IPS DF 6.9 (cell line): ENCODE results near the gene SPP2.

Experiments used
- DNase-seq: peaks from one replicate; pipeline ENCODE4 v3.0.0-alpha.2; 2013; ENCODE audit warnings: low read depth, low spot score
- H3K27ac ChIP-seq: one replicate; pipeline ENCODE4 v1.5.1; 2013; ENCODE audit warnings: low read length, control low read depth
- H3K27me3 ChIP-seq: 2 replicates; pipeline ENCODE4 v1.6.1; 2013; ENCODE audit warnings: mild to moderate bottlenecking, low read length; ENCODE audit not compliant: control insufficient read depth, insufficient read depth
- H3K36me3 ChIP-seq: 2 replicates; pipeline ENCODE4 v1.6.1; 2013; ENCODE audit warnings: low read length; ENCODE audit not compliant: control insufficient read depth, insufficient read depth
- H3K4me1 ChIP-seq: 2 replicates; pipeline ENCODE4 v1.6.1; 2013; ENCODE audit warnings: low read length; ENCODE audit not compliant: control insufficient read depth, insufficient read depth
- H3K4me3 ChIP-seq: 2 replicates; pipeline ENCODE4 v1.5.1; 2013; ENCODE audit warnings: mild to moderate bottlenecking, low read length
- H3K9me3 ChIP-seq: 2 replicates; pipeline ENCODE4 v1.6.1; 2013; ENCODE audit warnings: low read length, inconsistent platforms; ENCODE audit not compliant: control insufficient read depth, insufficient read depth
- WGBS: extraction: QIAGEN DNeasy Blood & Tissue Kit; methylation state at CpG from one replicate; pipeline ENCODE4 v1.1.7; 2013; ENCODE audit warnings: mixed read lengths, missing lambda C conversion rate; ENCODE audit not compliant: insufficient read length, insufficient coverage; 5-methylcytosine and 5-hydroxymethylcytosine counted together

SPP2 gene

GRCh38 chr2:234050455-234051135, at the start of gene SPP2:
SPP2 (plus strand) TSS chr2:234050702; CDS start chr2:234050787, 85 bp downstream.
- no peaks in the 10 kb centered on the region for H3K27me3 ChIP-seq
- H3K4me3 ChIP-seq = no peak within 1 kb of the TSS
- DNase-seq = no peak
- H3K36me3 ChIP-seq = no peaks in the 10 kb centered on the region
- H3K27ac ChIP-seq = no peak within 1 kb of the TSS
- H3K4me1 ChIP-seq = no peaks in the 10 kb centered on the region
- WGBS = no CpG with 5 or more reads among the region's 9 CpGs
- no peaks in the 10 kb centered on the region for H3K9me3 ChIP-seq

GRCh38 chr2:234001380-234002160, 48.9 kb upstream of the SPP2 start:
- WGBS = no CpG with 5 or more reads among the region's 8 CpGs
- H3K27ac ChIP-seq = no peak overlapping the region
- H3K9me3 ChIP-seq = no peaks in the 10 kb centered on the region
- no peaks in the 10 kb centered on the region for H3K36me3 ChIP-seq
- no peaks in the 10 kb centered on the region for H3K4me1 ChIP-seq
- DNase-seq = no peak
- no peaks in the 10 kb centered on the region for H3K27me3 ChIP-seq
- H3K4me3 ChIP-seq = no peak overlapping the region

GRCh38 chr2:234002281-234002680, 48.2 kb upstream of the SPP2 start:
- no peak for DNase-seq
- H3K36me3 ChIP-seq = no peaks in the 10 kb centered on the region
- no peaks in the 10 kb centered on the region for H3K9me3 ChIP-seq
- no peak overlapping the region for H3K27ac ChIP-seq
- H3K27me3 ChIP-seq = no peaks in the 10 kb centered on the region
- no peak overlapping the region for H3K4me3 ChIP-seq
- H3K4me1 ChIP-seq = no peaks in the 10 kb centered on the region
- WGBS = no CpG with 5 or more reads among the region's 4 CpGs

- Histone ChIP-seq H3K27me3 (no peaks in the 10 kb centered on the region), H3K9me3 (no peaks in the 10 kb centered on the region), H3K27ac (no peak overlapping the region), H3K4me1 (no peaks in the 10 kb centered on the region), H3K4me3 (no peak overlapping the region), H3K36me3 (no peaks in the 10 kb centered on the region)
- no peak for DNase-seq
- no CpG with 5 or more reads among the region's 8 CpGs for whole genome bisulfite sequencing
Observed at GRCh38 chr2:234003972-234004617, 46.4 kb upstream of the SPP2 start.

- H3K4me3 ChIP-seq = no peak overlapping the region
- no CpG with 5 or more reads among the region's 2 CpGs for WGBS
- H3K9me3 ChIP-seq = no peaks in the 10 kb centered on the region
- H3K4me1 ChIP-seq = no peaks in the 10 kb centered on the region; the same call in 1 of the 2 replicates
- no peak overlapping the region for H3K27ac ChIP-seq
- no peaks in the 10 kb centered on the region for H3K36me3 ChIP-seq
- DNase-seq = no peak
- H3K27me3 ChIP-seq = no peaks in the 10 kb centered on the region
Observed at GRCh38 chr2:234005126-234005525, 45.4 kb upstream of the SPP2 start.

GRCh38 chr2:234006501-234006900, 44.0 kb upstream of the SPP2 start:
- no peak overlapping the region for H3K4me3 ChIP-seq
- no CpG with 5 or more reads among the region's 3 CpGs for WGBS
- H3K27me3 ChIP-seq = no peaks in the 10 kb centered on the region
- H3K27ac ChIP-seq = no peak overlapping the region
- DNase-seq = no peak
- H3K4me1 ChIP-seq = no peaks in the 10 kb centered on the region; the same call in 1 of the 2 replicates
- H3K36me3 ChIP-seq = no peaks in the 10 kb centered on the region
- no peaks in the 10 kb centered on the region for H3K9me3 ChIP-seq

GRCh38 chr2:234014427-234014826, 36.1 kb upstream of the SPP2 start:
- Histone ChIP-seq H3K27me3 (no peaks in the 10 kb centered on the region), H3K4me3 (no peak overlapping the region), H3K9me3 (no peaks in the 10 kb centered on the region), H3K4me1 (no peaks in the 10 kb centered on the region), H3K36me3 (no peaks in the 10 kb centered on the region), H3K27ac (no peak overlapping the region)
- no CpG with 5 or more reads among the region's 1 CpG for WGBS
- no peak for DNase-seq

GRCh38 chr2:234015861-234016260, 34.6 kb upstream of the SPP2 start:
- no peak for DNase-seq
- no peaks in the 10 kb centered on the region for H3K4me1 ChIP-seq
- H3K9me3 ChIP-seq = no peaks in the 10 kb centered on the region
- no CpG with 5 or more reads among the region's 3 CpGs for WGBS
- no peaks in the 10 kb centered on the region for H3K27me3 ChIP-seq
- H3K36me3 ChIP-seq = no peaks in the 10 kb centered on the region
- H3K27ac ChIP-seq = no peak overlapping the region
- H3K4me3 ChIP-seq = no peak overlapping the region

GRCh38 chr2:234019896-234020295, 30.6 kb upstream of the SPP2 start:
- Histone ChIP-seq H3K36me3 (no peaks in the 10 kb centered on the region), H3K27ac (no peak overlapping the region), H3K9me3 (no peaks in the 10 kb centered on the region)

GRCh38 chr2:234020332-234020731, 30.2 kb upstream of the SPP2 start:
- Histone ChIP-seq H3K9me3 (no peaks in the 10 kb centered on the region), H3K27me3 (no peaks in the 10 kb centered on the region), H3K4me3 (no peak overlapping the region), H3K4me1 (no peaks in the 10 kb centered on the region), H3K36me3 (no peaks in the 10 kb centered on the region), H3K27ac (no peak overlapping the region)
- no peak for DNase-seq
- WGBS = no CpG with 5 or more reads among the region's 2 CpGs

More at GRCh38 chr2:234019896-234020295, 30.6 kb upstream of the SPP2 start:
- no peak for DNase-seq
- Histone ChIP-seq H3K4me1 (no peaks in the 10 kb centered on the region), H3K4me3 (no peak overlapping the region), H3K27me3 (no peaks in the 10 kb centered on the region)
- WGBS = no CpG with 5 or more reads among the region's 4 CpGs
